Measurements from ENCODE around the gene CFDP1.

CFDP1 gene

GRCh38 chr16:75312875-75313274 is 120.4 kb downstream of the CFDP1 start:
- ChIA-PET POLR2A (no interaction called here), CTCF (interaction anchor here (0.5 to 0.6 kb wide), 4 partner anchors 8 to 118 kb away, joined by 3 read pairs; no protein-coding TSS in a partner anchor)
- H3K4me1 ChIP-seq (ENCODE audit: control insufficient read depth, insufficient read depth, low read length), result no peaks in the 10 kb centered on the region
- H3K9me3 ChIP-seq (ENCODE audit: control insufficient read depth, insufficient read depth, low read depth, low read length), result no peaks in the 10 kb centered on the region
- peaks cover 0 to 4% of the 10 kb centered on the region in 2 experiments; a peak in 2 of 3 replicates for H3K36me3 ChIP-seq (ENCODE audit: control insufficient read depth in 2 of 2, insufficient read depth in 1 of 2, low read length in 2 of 2)
- no peak overlapping the region for H3K27ac ChIP-seq (ENCODE audit: extremely low read depth, low read depth, low read length)
- H3K4me3 ChIP-seq (ENCODE audit: low read depth, low read length), result no peak overlapping the region
- TF ChIP-seq ZNF521 (tag by site-specific recombination; IDR thresholded peaks at IDR 0.05), result no peak
- TF ChIP-seq ZNF670 (tag by site-specific recombination; IDR thresholded peaks at IDR 0.05; ENCODE audit: low read depth), result no peak
- no peak for TF ChIP-seq ZNF704 (tag by site-specific recombination; IDR thresholded peaks at IDR 0.05)

- Histone ChIP-seq H3K36me3 (ENCODE audit: control insufficient read depth in 2 of 2, insufficient read depth in 1 of 2, low read length in 2 of 2) (peaks cover 0 to 4% of the 10 kb centered on the region in 2 experiments; a peak in 1 of 3 replicates), H3K4me3 (ENCODE audit: low read depth, low read length) (no peak overlapping the region), H3K4me1 (ENCODE audit: control insufficient read depth, insufficient read depth, low read length) (peaks cover 4% of the 10 kb centered on the region; the same call in 1 of the 2 replicates), H3K9me3 (ENCODE audit: control insufficient read depth, insufficient read depth, low read depth, low read length) (no peaks in the 10 kb centered on the region), H3K27ac (ENCODE audit: extremely low read depth, low read depth, low read length) (no peak overlapping the region)
- ChIA-PET CTCF (no interaction called here), POLR2A (no interaction called here)
- TF ChIP-seq ZNF398 (tag by site-specific recombination; IDR thresholded peaks at IDR 0.05) (no peak), ZNF132 (tag by site-specific recombination; IDR thresholded peaks at IDR 0.05; ENCODE audit: borderline replicate concordance) (no peak), ZNF2 (tag by site-specific recombination; IDR thresholded peaks at IDR 0.05) (no peak), ZNF350 (tag by site-specific recombination; IDR thresholded peaks at IDR 0.05) (no peak), ZNF214 (tag by site-specific recombination; IDR thresholded peaks at IDR 0.05; ENCODE audit: borderline replicate concordance) (no peak), SP7 (tag by site-specific recombination; IDR thresholded peaks at IDR 0.05) (no peak), ZNF354C (tag by site-specific recombination; IDR thresholded peaks at IDR 0.05; ENCODE audit: borderline replicate concordance, low read depth) (no peak), ZNF768 (tag by site-specific recombination; IDR thresholded peaks at IDR 0.05) (no peak), BCL6B (tag by site-specific recombination; IDR thresholded peaks at IDR 0.05) (no peak), ZBTB6 (tag by site-specific recombination; IDR thresholded peaks at IDR 0.05) (no peak), ZNF830 (tag by site-specific recombination; IDR thresholded peaks at IDR 0.05; ENCODE audit: low read depth) (no peak), ZNF48 (tag by site-specific recombination; IDR thresholded peaks at IDR 0.05) (no peak), ZNF138 (tag by site-specific recombination; IDR thresholded peaks at IDR 0.05; ENCODE audit: borderline replicate concordance) (no peak), ZBTB7A (tag by site-specific recombination; IDR thresholded peaks at IDR 0.05; ENCODE audit: low read depth) (no peak), ZNF148 (tag by site-specific recombination; IDR thresholded peaks at IDR 0.05; ENCODE audit: borderline replicate concordance) (no peak), ZNF362 (tag by site-specific recombination; IDR thresholded peaks at IDR 0.05) (no peak), SP3 (tag by site-specific recombination; IDR thresholded peaks at IDR 0.05) (no peak)
Observed at GRCh38 chr16:75311383-75311938, 121.8 kb downstream of the CFDP1 start.
